Endodermal cell (in vitro differentiated cells): ENCODE measurements around the gene A4GALT. TPM values are rescaled to one million over a fixed set of nuclear protein-coding genes. Genes with fewer than 3 reads are reported as not detected.

ENCODE experiments used
- DNase-seq: peaks from one replicate; pipeline ENCODE4 v3.0.0-alpha.2; 2017
- H3K27ac ChIP-seq: 2 replicates; pipeline ENCODE4 v1.5.1; 2013; ENCODE audit warnings: mild to moderate bottlenecking, low read depth, low read length, moderate library complexity
- H3K27me3 ChIP-seq: 2 replicates; pipeline ENCODE4 v1.6.1; 2013; ENCODE audit warnings: mild to moderate bottlenecking, low read length, moderate library complexity; ENCODE audit not compliant: insufficient read depth, control insufficient read depth, poor library complexity, severe bottlenecking
- H3K36me3 ChIP-seq: 2 replicates; pipeline ENCODE4 v1.7.0; 2013; ENCODE audit warnings: mild to moderate bottlenecking, low read length, moderate library complexity; ENCODE audit not compliant: control insufficient read depth, insufficient read depth
- H3K4me1 ChIP-seq: one replicate; pipeline ENCODE4 v1.7.0; 2013; ENCODE audit warnings: low read length; ENCODE audit not compliant: control insufficient read depth, insufficient read depth
- H3K4me3 ChIP-seq: 2 replicates; pipeline ENCODE4 v1.5.1; 2013; ENCODE audit warnings: mild to moderate bottlenecking, low read length, moderate library complexity
- H3K9ac ChIP-seq: 2 replicates; pipeline ENCODE4 v1.6.1; 2013; ENCODE audit warnings: mild to moderate bottlenecking, low read length, moderate library complexity; ENCODE audit not compliant: poor library complexity, severe bottlenecking; ENCODE audit errors: extremely low read depth
- H3K9me3 ChIP-seq: 2 replicates; pipeline ENCODE4 v1.6.1; 2013; ENCODE audit warnings: mild to moderate bottlenecking, low read length, moderate library complexity; ENCODE audit not compliant: control insufficient read depth
- H3K27ac Mint-ChIP-seq: 2 replicates; pipeline ENCODE4 v1.8.0; 2020; ENCODE audit warnings: mixed read lengths
- H3K27me3 Mint-ChIP-seq: 2 replicates; pipeline ENCODE4 v1.8.0; 2021; ENCODE audit warnings: mild to moderate bottlenecking, mixed read lengths; ENCODE audit not compliant: insufficient read depth
- H3K36me3 Mint-ChIP-seq: 2 replicates; pipeline ENCODE4 v1.8.0; 2020; ENCODE audit warnings: low read depth, mixed read lengths
- H3K4me1 Mint-ChIP-seq: 2 replicates; pipeline ENCODE4 v1.8.0; 2020; ENCODE audit warnings: mixed read lengths
- H3K4me3 Mint-ChIP-seq: 2 replicates; pipeline ENCODE4 v1.8.0; 2020; ENCODE audit warnings: mild to moderate bottlenecking, moderate library complexity, mixed read lengths
- H3K9me3 Mint-ChIP-seq: 2 replicates; pipeline ENCODE4 v1.8.0; 2020; ENCODE audit warnings: mild to moderate bottlenecking, mixed read lengths
- CTCF ChIP-seq: fragments of 200-600 bp; sonication (generic); conservative IDR thresholded peaks from 2 replicates; pipeline ENCODE4 v1.5.0; 2021; ENCODE audit warnings: antibody characterized with exemption, mild to moderate bottlenecking
- WGBS, 2 experiments: methylation state at CpG; one replicate each; pipeline versions ENCODE4 v1.1.5 to v1.1.7; 2013; ENCODE audit warnings: missing lambda C conversion rate in 2 of 2, mixed read lengths in 1 of 2; ENCODE audit not compliant: insufficient coverage in 1 of 2, insufficient read length in 1 of 2; 5-methylcytosine and 5-hydroxymethylcytosine counted together
- total RNA-seq, 2 donors: library from RNA; stranded (reverse); fragmentation: NEBNext Ultra II Directional in 1 of 2; extraction: Animal tissue kit (Norgen Biotek cat#: 25700) in 1 of 2; gene quantifications; 2 replicates in 1 of 2; 3 replicates in 1 of 2; pipeline ENCODE4 v1.2.1, GENCODE V29; 2021

Gene A4GALT
- total RNA-seq, 2 donors from 2014 or later, result 5.3 to 7.7 TPM

GRCh38 chr22:42732081-42732480 lies 11.4 kb upstream of the A4GALT start:
- no peaks in the 10 kb centered on the region for H3K36me3 Mint-ChIP-seq
- no peaks in the 10 kb centered on the region for H3K9me3 ChIP-seq
- H3K36me3 ChIP-seq, result no peaks in the 10 kb centered on the region

GRCh38 chr22:42726811-42727210 lies 6.1 kb upstream of the A4GALT start:
- no peak for TF ChIP-seq CTCF
- H3K27me3 Mint-ChIP-seq, result peaks cover 21% of the 10 kb centered on the region
- no peak for DNase-seq
- Histone ChIP-seq H3K36me3 (no peaks in the 10 kb centered on the region), H3K9ac (no peak overlapping the region), H3K4me1 (no peaks in the 10 kb centered on the region), H3K9me3 (no peaks in the 10 kb centered on the region), H3K27me3 (peaks cover 9% of the 10 kb centered on the region), H3K27ac (no peak overlapping the region), H3K4me3 (no peak overlapping the region)
- WGBS, 2 experiments, result 92 to 95% methylated on average over 4 to 6 of the region's 6 CpGs
- H3K4me1 Mint-ChIP-seq, result peaks cover 5% of the 10 kb centered on the region
- H3K4me3 Mint-ChIP-seq, result no peak overlapping the region
- H3K27ac Mint-ChIP-seq, result no peak overlapping the region
- no peaks in the 10 kb centered on the region for H3K36me3 Mint-ChIP-seq
- no peaks in the 10 kb centered on the region for H3K9me3 Mint-ChIP-seq

More at GRCh38 chr22:42732081-42732480, 11.4 kb upstream of the A4GALT start:
- no peak for TF ChIP-seq CTCF
- no peaks in the 10 kb centered on the region for H3K9me3 Mint-ChIP-seq
- Histone ChIP-seq H3K27ac (no peak overlapping the region), H3K4me1 (no peaks in the 10 kb centered on the region), H3K27me3 (no peaks in the 10 kb centered on the region), H3K4me3 (no peak overlapping the region), H3K9ac (no peak overlapping the region)
- no peak overlapping the region for H3K27ac Mint-ChIP-seq
- H3K4me1 Mint-ChIP-seq, result peaks cover 5% of the 10 kb centered on the region
- no peak overlapping the region for H3K4me3 Mint-ChIP-seq
- WGBS, 2 experiments, result 90 to 100% methylated on average over 3 to 6 of the region's 6 CpGs
- no peak for DNase-seq
- no peaks in the 10 kb centered on the region for H3K27me3 Mint-ChIP-seq

GRCh38 chr22:42725606-42726355 lies 5.1 kb upstream of the A4GALT start:
- WGBS, 2 experiments, result 90 to 93% methylated on average over 6 of the region's 6 CpGs
- Mint-ChIP-seq H3K36me3 (no peaks in the 10 kb centered on the region), H3K27ac (no peak overlapping the region), H3K9me3 (no peaks in the 10 kb centered on the region), H3K4me3 (no peak overlapping the region), H3K4me1 (peaks cover 5% of the 10 kb centered on the region), H3K27me3 (peaks cover 30% of the 10 kb centered on the region)
- TF ChIP-seq CTCF, result no peak
- Histone ChIP-seq H3K4me3 (no peak overlapping the region), H3K27ac (no peak overlapping the region), H3K36me3 (no peaks in the 10 kb centered on the region), H3K27me3 (peaks cover 20% of the 10 kb centered on the region), H3K4me1 (no peaks in the 10 kb centered on the region), H3K9me3 (no peaks in the 10 kb centered on the region), H3K9ac (no peak overlapping the region)
- no peak for DNase-seq
